ENCODE results near the gene RNF207. TPM values are rescaled to one million over a fixed set of nuclear protein-coding genes. Genes with fewer than 3 reads are reported as not detected.

RNF207 gene
- polyA plus RNA-seq, 5 donors, result 9.5 to 17.1 (median 14.9) TPM

GRCh38 chr1:6171548-6172124 lies 34.3 kb upstream of the RNF207 start:
- no peak for DNase-seq

DNA sequence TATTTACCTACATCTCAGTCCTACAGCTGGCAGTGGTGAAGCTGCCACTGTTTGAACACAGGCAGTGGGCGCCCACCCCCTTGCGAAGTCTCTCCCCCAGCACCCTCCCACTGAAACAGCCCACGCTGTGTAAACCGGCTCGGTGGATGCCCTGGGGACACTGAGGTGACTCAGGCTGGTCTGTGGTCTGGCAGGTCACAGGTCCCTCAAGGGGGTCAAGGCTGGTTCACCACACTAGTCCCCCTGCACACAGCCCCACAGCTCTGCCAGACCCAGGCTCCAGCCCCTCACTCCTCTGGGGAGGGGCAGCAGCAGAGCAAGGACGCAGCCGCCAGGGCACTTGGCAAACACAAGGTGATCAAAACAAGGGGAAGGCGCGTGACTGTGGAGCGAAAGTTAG lies 33.4 kb upstream of the RNF207 start:
- no peak for DNase-seq

DNA sequence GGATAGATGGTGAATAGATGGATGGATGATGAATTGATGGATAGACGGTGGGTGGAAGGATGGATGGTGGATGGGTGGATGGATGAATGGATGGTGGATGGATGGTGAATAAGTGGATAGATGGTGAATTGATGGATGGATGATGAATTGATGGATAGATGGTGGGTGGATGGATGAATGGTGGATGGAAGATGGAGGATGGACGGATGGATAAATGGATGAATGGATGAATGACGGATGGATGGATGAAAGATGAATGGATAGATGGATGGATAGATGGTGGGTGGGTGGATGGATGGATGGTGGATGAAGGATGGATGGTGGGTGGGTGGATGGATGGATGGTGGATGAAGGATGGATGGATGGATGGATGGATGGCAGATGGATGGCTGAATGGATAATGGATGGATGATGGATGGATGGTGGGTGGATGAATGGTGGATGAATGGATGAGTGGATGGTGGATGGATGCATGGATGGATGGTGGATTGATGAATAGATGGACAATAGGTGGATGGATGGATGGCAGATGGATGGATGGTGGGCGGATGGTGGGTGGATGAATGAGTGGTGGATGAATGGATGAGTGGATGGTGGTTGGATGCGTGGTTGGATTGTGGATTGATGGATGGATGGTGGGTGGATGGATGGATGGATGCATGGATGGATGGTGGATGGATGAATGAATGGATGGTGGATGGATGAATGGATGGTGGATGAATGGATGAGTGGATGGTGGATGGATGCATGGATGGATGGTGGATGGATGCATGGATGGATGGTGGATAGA lies 31.1 kb upstream of the RNF207 start:
- no peak for DNase-seq

DNA sequence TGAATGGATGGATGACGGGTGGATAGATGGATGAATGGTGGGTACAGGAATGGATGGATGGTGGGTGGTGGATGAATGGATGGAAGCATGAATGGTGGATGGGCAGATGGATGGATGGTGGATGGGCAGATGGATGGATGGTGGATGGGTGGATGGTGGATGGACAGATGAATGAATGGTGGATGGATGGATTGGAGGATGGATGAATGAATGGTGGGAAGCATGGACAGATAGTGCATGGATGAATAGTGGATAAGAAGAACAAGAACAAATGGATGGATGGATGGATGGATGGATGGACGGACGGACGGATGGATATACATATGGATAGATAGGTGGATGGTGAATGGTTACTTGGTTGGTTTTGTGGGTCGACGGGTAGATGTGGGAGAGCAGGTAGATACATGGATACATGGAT lies 30.5 kb upstream of the RNF207 start:
- DNase-seq, result no peak

DNA sequence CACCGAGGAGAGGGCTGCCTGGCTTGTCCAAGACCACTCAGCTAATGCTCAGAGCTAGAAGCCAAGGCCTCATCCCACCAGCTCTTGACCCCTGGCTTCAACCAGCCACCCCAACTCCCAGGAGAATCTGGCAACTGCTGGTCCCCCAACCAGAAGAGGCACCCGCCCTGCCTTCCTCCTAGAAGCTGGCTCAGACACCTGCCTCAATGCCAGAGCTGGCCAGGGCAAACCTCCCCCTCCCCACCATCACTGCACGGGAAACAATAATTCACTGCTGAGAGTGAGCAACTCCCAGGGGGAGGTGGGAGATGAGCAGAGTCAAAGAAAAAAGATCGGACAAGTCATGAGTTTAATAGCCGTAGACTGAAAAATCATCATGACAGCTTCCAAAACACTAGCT lies 29.1 kb upstream of the RNF207 start:
- DNase-seq, result no peak

DNA sequence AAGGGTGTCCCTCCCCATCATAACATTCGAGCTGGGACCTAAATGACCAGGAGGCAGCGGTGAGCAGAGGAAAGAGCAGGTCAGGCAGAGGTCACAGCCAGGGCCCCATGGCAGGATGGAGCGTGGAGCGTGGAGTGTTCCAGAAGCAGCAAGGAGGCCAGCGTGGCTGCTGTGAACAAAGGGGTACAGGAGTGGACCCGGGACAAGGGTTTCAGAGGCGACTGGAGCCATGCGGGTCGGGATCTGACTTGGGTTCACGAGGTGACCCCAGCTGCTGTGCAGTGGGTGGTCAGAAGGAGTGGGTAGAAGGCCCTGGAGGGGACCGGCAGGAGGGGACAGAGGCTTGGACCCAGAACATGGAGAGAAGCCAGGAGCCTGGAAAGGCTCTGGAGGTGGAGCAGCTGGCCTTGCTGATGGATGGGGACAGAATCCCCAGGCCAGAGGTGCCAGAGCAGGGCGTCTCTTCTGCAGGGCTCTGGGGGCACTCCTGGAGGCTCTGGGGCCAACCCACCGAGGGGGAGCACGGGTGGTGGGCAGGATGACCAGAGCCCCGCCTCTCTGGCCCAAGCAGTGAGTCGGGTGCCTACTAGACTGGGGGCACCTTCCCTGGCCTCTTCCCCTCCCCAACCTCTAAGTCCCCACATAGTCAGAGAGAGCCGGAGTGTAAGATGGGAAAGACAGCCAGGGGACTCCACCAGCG lies 28.1 kb upstream of the RNF207 start:
- no peak for DNase-seq

- DNase-seq, result no peak
Observed at GRCh38 chr1:6178751-6179563, 27.0 kb upstream of the RNF207 start.

DNA sequence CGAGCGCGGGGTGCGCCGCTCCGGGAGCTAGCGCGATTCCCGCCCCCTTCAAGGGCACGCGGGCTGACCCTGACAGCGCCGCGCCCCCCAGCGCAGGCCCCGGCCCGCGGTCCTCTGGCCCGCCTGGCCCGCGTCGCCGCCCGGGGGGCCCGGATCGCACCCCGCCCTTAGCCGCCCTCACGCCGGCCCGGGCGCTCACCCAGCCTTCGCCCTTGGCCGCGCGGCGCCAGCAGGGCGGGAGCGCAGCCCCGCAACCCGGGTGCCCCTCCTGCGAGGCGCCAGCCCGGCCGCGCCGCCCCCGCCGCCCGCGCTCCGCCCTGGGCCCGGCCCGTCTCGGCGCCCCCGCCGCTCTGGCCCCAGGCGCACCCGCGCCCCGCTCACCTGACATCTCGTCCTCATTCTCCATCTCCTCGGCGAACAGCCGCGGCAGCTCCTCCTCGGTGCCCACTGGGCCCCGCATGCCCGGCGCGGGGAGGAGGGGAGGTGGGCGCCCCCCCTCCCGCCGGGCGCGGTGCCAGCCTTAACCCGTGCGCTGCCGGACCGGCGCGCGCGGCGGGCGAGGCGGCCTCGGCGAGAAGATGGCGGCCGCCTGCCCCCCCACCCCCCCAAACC lies 26.2 kb upstream of the RNF207 start:
- DNase-seq, result no peak

DNA sequence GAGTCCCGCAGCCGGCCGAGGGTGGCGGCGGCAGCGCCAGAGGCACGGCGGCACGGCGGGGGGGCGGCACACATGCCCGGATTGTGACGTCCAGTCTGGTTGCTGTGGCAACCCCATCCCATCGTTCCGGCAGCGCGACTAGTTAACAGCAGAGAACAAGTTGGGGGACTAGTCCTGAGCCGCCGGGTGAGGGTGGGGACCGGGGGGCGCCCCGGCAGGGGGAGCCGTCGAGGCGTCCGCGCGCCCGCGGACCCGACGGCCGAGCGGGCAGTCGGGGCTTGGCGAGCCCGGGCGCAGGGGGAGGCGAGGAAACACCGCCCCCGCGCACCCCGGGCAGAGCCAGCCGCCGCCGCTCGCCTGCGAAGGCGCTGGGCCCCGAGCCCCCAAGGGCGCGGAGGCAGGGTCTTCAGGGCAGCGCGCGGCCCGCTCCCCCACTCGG lies 25.6 kb upstream of the RNF207 start, which contains the start of gene CHD5:
Gene CHD5 (minus strand): TSS at position 54 of the 439 bp plus-strand sequence. CDS start 298 bp downstream, outside the sequence.
- DNase-seq, result no peak

DNA sequence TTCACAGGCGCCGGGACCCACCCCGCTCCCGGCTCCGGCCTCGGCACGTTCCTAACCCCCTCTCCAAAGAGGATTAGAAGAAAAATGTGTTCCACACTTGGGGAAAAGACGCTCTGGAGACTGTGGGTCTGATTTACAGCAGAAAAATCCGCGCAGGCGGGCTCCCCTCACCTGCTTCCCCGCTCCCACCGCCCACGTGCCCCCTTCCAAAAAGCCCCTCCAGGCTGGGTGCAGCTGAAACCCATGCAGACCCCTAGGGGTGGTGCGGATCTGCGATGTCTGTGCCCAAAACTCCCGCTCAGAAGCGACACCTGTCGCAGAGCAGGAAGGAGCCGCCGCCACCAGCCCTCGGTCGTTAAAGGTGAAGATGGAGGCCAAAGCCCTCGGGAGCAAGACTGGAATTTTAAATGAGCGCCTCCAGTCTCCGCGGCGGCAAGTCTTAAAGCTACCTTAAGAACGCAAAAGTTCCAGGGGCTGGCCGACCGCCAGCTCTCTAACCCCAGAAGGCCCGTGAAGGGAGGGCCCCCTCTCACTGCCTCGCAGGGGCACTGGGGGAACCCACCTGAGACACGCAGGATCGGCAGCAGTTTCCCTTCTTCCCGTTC lies 25.1 kb upstream of the RNF207 start:
- no peak for DNase-seq

DNA sequence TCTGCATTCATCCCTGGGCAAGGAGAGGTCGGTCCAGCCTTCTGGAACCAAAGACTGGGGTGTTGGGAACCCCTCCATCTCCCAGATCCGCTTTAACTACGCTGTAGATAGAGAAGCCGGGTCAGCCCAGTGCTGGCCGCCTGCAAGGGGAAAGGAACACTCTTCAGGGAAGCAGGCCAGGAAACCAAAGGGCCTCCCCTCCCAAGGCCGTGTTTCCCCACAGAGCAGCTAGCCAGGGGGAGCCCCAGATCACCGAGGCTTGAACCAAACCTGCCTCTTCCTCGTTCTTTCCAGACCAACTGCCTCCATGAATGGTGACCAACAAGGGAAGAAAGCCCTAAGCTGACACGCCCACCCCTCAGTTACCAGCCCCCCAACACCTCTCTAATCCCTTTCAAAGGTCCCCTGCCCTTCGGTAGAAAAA lies 24.6 kb upstream of the RNF207 start:
- DNase-seq, result no peak

DNA sequence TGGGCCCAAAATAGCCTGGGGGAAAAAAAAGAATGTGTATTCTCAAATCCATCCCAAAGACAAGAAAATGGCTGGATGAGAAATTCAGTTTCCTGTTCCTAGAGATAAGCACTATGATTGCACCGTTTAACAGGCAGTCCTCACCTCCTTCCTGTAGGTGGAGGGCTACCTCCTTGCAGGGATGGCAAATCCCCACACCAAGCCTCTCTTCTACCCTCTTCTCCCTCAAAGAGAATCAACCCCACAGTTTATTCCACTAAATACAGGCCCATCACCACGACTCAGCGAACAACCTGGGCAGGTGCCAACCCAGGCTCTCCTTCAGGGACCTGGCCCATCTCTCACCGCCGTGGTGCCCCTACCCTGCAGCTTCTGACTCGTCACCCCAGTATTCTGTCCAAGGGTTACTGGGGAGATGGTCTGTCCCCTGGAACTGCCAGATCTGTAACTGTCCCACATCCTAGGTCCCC lies 22.4 kb upstream of the RNF207 start:
- DNase-seq, result no peak

DNA sequence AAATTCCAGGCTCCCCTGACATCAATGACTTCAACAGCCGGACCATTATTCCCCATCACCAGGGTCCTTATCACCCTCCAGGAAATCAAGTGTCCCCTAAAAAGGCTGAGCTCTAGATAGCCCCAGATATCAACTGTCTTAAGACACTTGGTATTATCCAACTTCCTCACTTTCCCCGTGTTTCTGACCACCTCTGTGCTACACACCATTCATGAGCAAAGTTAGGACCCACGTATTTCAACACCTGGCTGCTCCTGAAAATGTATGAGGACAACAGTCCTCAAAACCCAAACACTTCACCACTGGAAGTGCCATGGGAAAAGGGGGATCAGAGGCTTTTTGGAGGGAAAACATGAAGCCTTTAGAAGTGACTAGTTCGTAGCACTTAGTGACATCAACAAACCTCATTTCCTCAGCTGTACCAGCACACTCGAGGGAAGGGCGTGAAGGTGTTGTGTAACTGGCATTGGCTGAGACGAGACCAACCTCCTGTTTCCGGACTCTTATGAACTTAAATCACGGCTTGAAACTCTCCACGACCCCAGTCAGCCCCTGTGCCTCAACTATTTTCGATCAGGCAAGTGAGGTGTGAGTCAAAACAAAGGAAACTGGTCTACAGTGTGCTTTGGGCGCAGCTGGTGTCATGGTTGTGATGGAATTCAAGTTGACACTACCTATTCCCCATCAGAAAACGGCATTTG lies 21.7 kb upstream of the RNF207 start:
- no peak for DNase-seq

- DNase-seq, result no peak
Observed at GRCh38 chr1:6185151-6185550, 20.8 kb upstream of the RNF207 start.

GRCh38 chr1:6185635-6186382 lies 20.1 kb upstream of the RNF207 start:
- no peak for DNase-seq

DNA sequence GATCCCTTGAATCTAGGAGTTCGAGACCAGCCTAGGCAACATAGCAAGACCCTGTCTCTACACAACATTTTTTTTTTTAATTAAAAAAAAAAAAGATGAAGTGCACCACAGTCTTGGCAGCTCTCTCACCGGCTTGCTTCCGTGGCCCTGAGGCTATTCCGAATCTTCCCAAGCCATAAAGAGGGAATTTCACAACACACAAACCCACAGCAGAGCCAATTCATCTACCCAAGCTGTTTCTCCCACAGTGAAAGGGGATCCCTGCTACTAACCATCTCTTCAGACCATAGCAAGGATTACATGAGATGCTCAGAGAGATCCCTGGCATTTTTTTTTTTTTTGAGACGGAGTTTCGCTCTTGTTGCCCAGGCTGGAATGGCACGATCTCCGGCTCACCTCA lies 17.5 kb upstream of the RNF207 start:
- no peak for DNase-seq

GRCh38 chr1:6191968-6192367 lies 14.0 kb upstream of the RNF207 start:
- no peak for DNase-seq

- DNase-seq, result no peak
Observed at GRCh38 chr1:6197746-6198427, 8.0 kb upstream of the RNF207 start.

All from right lung (tissue), 5 donors.